ENCODE data around the gene CCDC80. TPM values are rescaled to one million over a fixed set of nuclear protein-coding genes. Genes with fewer than 3 reads are reported as not detected.
A peak's percentile ranks its signal among the peaks of the same experiment; 100 is the strongest.
"Not testable (repeated sequence)": the region's sequence is repeated elsewhere in the genome, so short reads cannot be mapped to it uniquely, and the experiment has no call there.

Gene CCDC80
- total RNA-seq, 5 donors from 2014 or later (not counting 1 experiment from before 2014, with no cell fraction given): 0.55 to 0.66 (median 0.56) TPM; not detected in 2

DNA sequence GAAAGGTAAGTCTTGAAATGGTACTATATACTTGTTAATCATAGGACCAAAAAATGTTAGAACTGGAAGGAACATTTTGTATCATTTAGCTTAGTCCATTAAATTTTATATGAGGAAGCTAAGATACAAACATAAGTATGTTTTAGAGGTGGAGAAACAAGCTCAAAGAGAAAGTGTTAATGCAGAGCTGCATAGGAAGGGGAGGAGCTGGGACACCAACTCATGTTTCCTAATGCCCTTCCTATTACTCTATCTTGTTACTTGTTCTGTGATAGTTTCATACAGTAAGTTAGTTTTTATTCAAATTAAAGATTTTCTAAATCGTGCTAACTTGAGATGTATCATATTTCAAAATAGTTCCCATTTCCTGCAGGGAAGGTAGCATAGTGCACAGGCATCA, 71.7 kb downstream of the CCDC80 start:
- H3K27me3 Mint-ChIP-seq: no peaks in the 10 kb centered on the region
- H3K4me3 Mint-ChIP-seq: no peak overlapping the region
- H3K36me3 Mint-ChIP-seq: peaks cover 58% of the 10 kb centered on the region
- WGBS (ENCODE audit: insufficient coverage): no CpG with 5 or more reads among the region's 1 CpG
- H3K27ac Mint-ChIP-seq: no peak overlapping the region
- Histone ChIP-seq H3K4me1 (ENCODE audit: control insufficient read depth in 1 of 2, extremely low read depth in 1 of 2, insufficient read depth in 2 of 2, low read length in 2 of 2) (no peaks in the 10 kb centered on the region), H3K27me3 (replicated peaks in 1 of 2; ENCODE audit: control insufficient read depth in 2 of 2, extremely low read depth in 1 of 2, insufficient read depth in 2 of 2, low read length in 1 of 2) (no peaks in the 10 kb centered on the region), H3K36me3 (ENCODE audit: control insufficient read depth in 2 of 2, extremely low read depth in 1 of 2, insufficient read depth in 1 of 2, low read length in 1 of 2) (peaks cover 3 to 52% of the 10 kb centered on the region in 2 donors), H3K27ac (ENCODE audit: low read length) (no peak overlapping the region), H3K9me3 (no peaks in the 10 kb centered on the region), H3K4me3 (ENCODE audit: control insufficient read depth in 1 of 2, extremely low read depth in 1 of 2, low read length in 1 of 2) (no peak overlapping the region)
- no peaks in the 10 kb centered on the region for H3K9me3 Mint-ChIP-seq
- CTCF ChIA-PET: interaction anchor here (0.7 to 1.8 kb wide), 5 partner anchors 9 to 76 kb away, joined by 3 to 5 read pairs (median 4); no protein-coding TSS in a partner anchor
- ATAC-seq (replicated peaks in 1 of 4) (no peak), DNase-seq (no peak)
- H3K4me1 Mint-ChIP-seq: peaks cover 23 to 26% (median 26%) of the 10 kb centered on the region in 3 donors
- POLR2A ChIA-PET: interaction anchor here (0.6 to 1.3 kb wide), 2 partner anchors 9 to 15 kb away, joined by 3 to 6 read pairs; no protein-coding TSS in a partner anchor

- DNase-seq (no peak), ATAC-seq (replicated peaks in 1 of 4) (no peak)
- Histone ChIP-seq H3K4me3 (ENCODE audit: control insufficient read depth in 1 of 2, extremely low read depth in 1 of 2, low read length in 1 of 2) (no peak overlapping the region), H3K27me3 (replicated peaks in 1 of 2; ENCODE audit: control insufficient read depth in 2 of 2, extremely low read depth in 1 of 2, insufficient read depth in 2 of 2, low read length in 1 of 2) (no peaks in the 10 kb centered on the region), H3K27ac (ENCODE audit: low read length) (no peak overlapping the region), H3K4me1 (ENCODE audit: control insufficient read depth in 1 of 2, extremely low read depth in 1 of 2, insufficient read depth in 2 of 2, low read length in 2 of 2) (no peaks in the 10 kb centered on the region), H3K36me3 (ENCODE audit: control insufficient read depth in 2 of 2, extremely low read depth in 1 of 2, insufficient read depth in 1 of 2, low read length in 1 of 2) (peaks cover 3 to 47% of the 10 kb centered on the region in 2 donors), H3K9me3 (no peaks in the 10 kb centered on the region)
- CTCF ChIA-PET: interaction anchor here (0.7 to 1.8 kb wide), 5 partner anchors 10 to 76 kb away, joined by 3 to 5 read pairs (median 4); no protein-coding TSS in a partner anchor
- WGBS (ENCODE audit: insufficient coverage): 83% methylated on average over 1 of the region's 2 CpGs
- Mint-ChIP-seq H3K4me3 (no peak overlapping the region), H3K36me3 (peaks cover 62% of the 10 kb centered on the region), H3K9me3 (no peaks in the 10 kb centered on the region), H3K27ac (no peak overlapping the region), H3K4me1 (peaks cover 28 to 32% (median 32%) of the 10 kb centered on the region in 3 donors), H3K27me3 (no peaks in the 10 kb centered on the region)
- POLR2A ChIA-PET: interaction anchor here (0.6 to 1.3 kb wide), 2 partner anchors 8 to 15 kb away, joined by 3 to 6 read pairs; no protein-coding TSS in a partner anchor
These were observed 72.3 kb downstream of the CCDC80 start for GRCh38 chr3:112568642-112569041.

DNA sequence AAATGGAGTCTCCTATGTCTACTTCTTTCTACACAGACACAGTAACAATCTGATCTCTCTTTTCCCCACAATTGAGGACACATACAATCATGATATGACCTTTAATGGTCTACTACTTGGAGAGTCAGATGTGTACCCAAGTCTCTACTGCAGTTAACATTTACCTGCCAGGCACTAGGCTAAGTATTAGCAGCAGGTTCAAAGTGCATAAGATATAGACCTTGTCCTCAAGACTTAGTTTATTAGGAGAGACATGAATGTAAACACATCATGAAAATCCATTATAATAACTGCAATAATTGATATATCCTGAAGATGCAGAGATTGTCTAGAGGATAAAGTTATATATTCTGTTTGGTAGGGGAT, 76.0 kb downstream of the CCDC80 start:
- H3K27me3 ChIP-seq (replicated peaks in 1 of 2; ENCODE audit: control insufficient read depth in 2 of 2, extremely low read depth in 1 of 2, insufficient read depth in 2 of 2, low read length in 1 of 2): no peaks in the 10 kb centered on the region
- no peaks in the 10 kb centered on the region for H3K9me3 ChIP-seq
- H3K27ac ChIP-seq (ENCODE audit: low read length): no peak overlapping the region
- Mint-ChIP-seq H3K36me3 (peaks cover 38% of the 10 kb centered on the region), H3K9me3 (no peaks in the 10 kb centered on the region), H3K27ac (no peak overlapping the region), H3K27me3 (no peaks in the 10 kb centered on the region), H3K4me1 (peaks cover 47 to 52% (median 49%) of the 10 kb centered on the region in 3 donors), H3K4me3 (no peak overlapping the region)
- CTCF ChIA-PET: no interaction called here
- H3K36me3 ChIP-seq (ENCODE audit: control insufficient read depth in 2 of 2, extremely low read depth in 1 of 2, insufficient read depth in 1 of 2, low read length in 1 of 2): peaks cover 0 to 21% of the 10 kb centered on the region in 2 donors
- H3K4me1 ChIP-seq (ENCODE audit: control insufficient read depth in 1 of 2, extremely low read depth in 1 of 2, insufficient read depth in 2 of 2, low read length in 2 of 2): peaks cover 7 to 15% of the 10 kb centered on the region in 2 experiments
- ATAC-seq (replicated peaks in 1 of 4) (no peak), DNase-seq (no peak)
- no peak overlapping the region for H3K4me3 ChIP-seq (ENCODE audit: control insufficient read depth in 1 of 2, extremely low read depth in 1 of 2, low read length in 1 of 2)
- POLR2A ChIA-PET: no interaction called here

DNA sequence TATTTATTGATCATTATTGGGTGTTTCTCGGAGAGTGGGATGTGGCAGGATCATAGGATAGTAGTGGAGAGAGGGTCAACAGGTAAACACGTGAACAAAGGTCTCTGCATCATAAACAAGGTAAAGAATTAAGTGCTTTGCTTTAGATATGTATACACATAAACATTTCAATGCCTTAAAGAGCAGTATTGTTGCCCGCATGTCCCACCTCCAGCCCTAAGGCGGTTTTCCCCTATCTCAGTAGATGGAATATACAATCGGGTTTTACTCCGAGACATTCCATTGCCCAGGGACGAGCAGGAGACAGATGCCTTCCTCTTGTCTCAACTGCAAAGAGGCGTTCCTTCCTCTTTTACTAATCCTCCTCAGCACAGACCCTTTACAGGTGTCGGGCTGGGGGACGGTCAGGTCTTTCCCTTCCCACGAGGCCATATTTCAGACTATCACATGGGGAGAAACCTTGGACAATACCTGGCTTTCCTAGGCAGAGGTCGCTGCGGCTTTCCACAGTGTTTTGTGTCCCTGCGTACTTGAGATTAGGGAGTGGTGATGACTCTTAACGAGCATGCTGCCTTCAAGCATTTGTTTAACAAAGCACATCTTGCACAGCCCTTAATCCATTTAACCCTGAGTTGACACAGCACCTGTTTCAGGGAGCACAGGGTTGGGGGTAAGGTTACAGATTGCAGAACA, 76.5 kb downstream of the CCDC80 start:
- DNase-seq; H3K27ac Mint-ChIP-seq; H3K27me3 ChIP-seq (replicated peaks in 1 of 2; ENCODE audit: control insufficient read depth in 2 of 2, extremely low read depth in 1 of 2, insufficient read depth in 2 of 2, low read length in 1 of 2); H3K27me3 Mint-ChIP-seq; H3K4me3 ChIP-seq (ENCODE audit: control insufficient read depth in 1 of 2, extremely low read depth in 1 of 2, low read length in 1 of 2); H3K4me3 Mint-ChIP-seq; ATAC-seq (replicated peaks in 1 of 4); H3K9me3 ChIP-seq; H3K9me3 Mint-ChIP-seq; POLR2A ChIA-PET; H3K27ac ChIP-seq (ENCODE audit: low read length); CTCF ChIA-PET: not testable (repeated sequence)
- Mint-ChIP-seq H3K36me3 (peaks cover 34% of the 10 kb centered on the region), H3K4me1 (peaks cover 51 to 57% (median 52%) of the 10 kb centered on the region in 3 donors)
- H3K4me1 ChIP-seq (ENCODE audit: control insufficient read depth in 1 of 2, extremely low read depth in 1 of 2, insufficient read depth in 2 of 2, low read length in 2 of 2): peaks cover 10 to 20% of the 10 kb centered on the region in 2 experiments
- no CpG with 5 or more reads among the region's 15 CpGs for WGBS (ENCODE audit: insufficient coverage)
- H3K36me3 ChIP-seq (ENCODE audit: control insufficient read depth in 2 of 2, extremely low read depth in 1 of 2, insufficient read depth in 1 of 2, low read length in 1 of 2): peaks cover 0 to 16% of the 10 kb centered on the region in 2 donors

- Histone ChIP-seq H3K4me1 (ENCODE audit: control insufficient read depth in 1 of 2, extremely low read depth in 1 of 2, insufficient read depth in 2 of 2, low read length in 2 of 2) (peaks cover 18 to 22% of the 10 kb centered on the region in 2 experiments), H3K27me3 (replicated peaks in 1 of 2; ENCODE audit: control insufficient read depth in 2 of 2, extremely low read depth in 1 of 2, insufficient read depth in 2 of 2, low read length in 1 of 2) (no peaks in the 10 kb centered on the region), H3K4me3 (ENCODE audit: control insufficient read depth in 1 of 2, extremely low read depth in 1 of 2, low read length in 1 of 2) (peak within 1 kb of the TSS; percentile 60 to 84), H3K9me3 (no peaks in the 10 kb centered on the region), H3K27ac (ENCODE audit: low read length) (peak within 1 kb of the TSS; percentile 94), H3K36me3 (ENCODE audit: control insufficient read depth in 2 of 2, extremely low read depth in 1 of 2, insufficient read depth in 1 of 2, low read length in 1 of 2) (peaks cover 0 to 14% of the 10 kb centered on the region in 2 donors)
- DNase-seq (peak; percentile 95 to 100 (median 98)), ATAC-seq (replicated peaks in 1 of 4) (peak; percentile 83 to 87 (median 84))
- Mint-ChIP-seq H3K4me3 (peak within 1 kb of the TSS; percentile 83 to 98 (median 96)), H3K4me1 (peaks cover 55 to 69% (median 55%) of the 10 kb centered on the region in 3 donors), H3K27me3 (no peaks in the 10 kb centered on the region), H3K36me3 (peaks cover 26% of the 10 kb centered on the region), H3K9me3 (no peaks in the 10 kb centered on the region), H3K27ac (peak within 1 kb of the TSS; percentile 99)
- CTCF ChIA-PET: interaction anchor here (0.5 to 1.3 kb wide), 10 partner anchors 18 to 1183 kb away, joined by 3 to 5 read pairs (median 3); no protein-coding TSS in a partner anchor
- 0% methylated on average over 34 of the region's 58 CpGs for WGBS (ENCODE audit: insufficient coverage)
- POLR2A ChIA-PET: interaction anchor here in 1 of 2 donors (0.6 to 1.1 kb wide), 2 partner anchors 10 to 1380 kb away, joined by 4 to 11 read pairs; no protein-coding TSS in a partner anchor
These were observed 79.0 kb downstream of the CCDC80 start, which contains the start of the genes ATG3 and SLC35A5 for GRCh38 chr3:112561734-112562529. Gene ATG3 (minus strand): TSS chr3:112561962. CDS start chr3:112561528, 434 bp downstream. Gene SLC35A5 (plus strand): TSS chr3:112562045. CDS start chr3:112563404, 1,359 bp downstream.

GRCh38 chr3:112561484-112561733, 79.5 kb downstream of the CCDC80 start:
- CTCF ChIA-PET: interaction anchor here (0.9 to 1.2 kb wide), 4 partner anchors 40 to 1184 kb away, joined by 3 read pairs; no protein-coding TSS in a partner anchor
- H3K27ac Mint-ChIP-seq: peak overlapping the region; percentile 87 to 90

More at GRCh38 chr3:112561484-112561733, 79.5 kb downstream of the CCDC80 start:
- peak; percentile 53 to 66 (median 64) for ATAC-seq (replicated peaks in 1 of 4)
- Mint-ChIP-seq H3K4me3 (peak overlapping the region; percentile 83 to 98 (median 96)), H3K36me3 (peaks cover 22% of the 10 kb centered on the region), H3K4me1 (peaks cover 53 to 64% (median 54%) of the 10 kb centered on the region in 3 donors), H3K9me3 (no peaks in the 10 kb centered on the region), H3K27me3 (no peaks in the 10 kb centered on the region)
- no peaks in the 10 kb centered on the region for H3K27me3 ChIP-seq (replicated peaks in 1 of 2; ENCODE audit: control insufficient read depth in 2 of 2, extremely low read depth in 1 of 2, insufficient read depth in 2 of 2, low read length in 1 of 2)
- H3K4me3 ChIP-seq (ENCODE audit: control insufficient read depth in 1 of 2, extremely low read depth in 1 of 2, low read length in 1 of 2): peak overlapping the region; percentile 60 to 84
- no peaks in the 10 kb centered on the region for H3K9me3 ChIP-seq
- POLR2A ChIA-PET: interaction anchor here (0.7 to 1.1 kb wide), 2 partner anchors 10 to 713 kb away, joined by 5 to 11 read pairs; no protein-coding TSS in a partner anchor
- DNase-seq: peak in 10 of 35 experiments; percentile 70 to 79 (median 76)
- H3K4me1 ChIP-seq (ENCODE audit: control insufficient read depth in 1 of 2, extremely low read depth in 1 of 2, insufficient read depth in 2 of 2, low read length in 2 of 2): peaks cover 19 to 22% of the 10 kb centered on the region in 2 experiments
- 0% methylated on average over 29 of the region's 29 CpGs for WGBS (ENCODE audit: insufficient coverage)
- H3K27ac ChIP-seq (ENCODE audit: low read length): peak overlapping the region; percentile 94
- peaks cover 0 to 11% of the 10 kb centered on the region in 2 donors for H3K36me3 ChIP-seq (ENCODE audit: control insufficient read depth in 2 of 2, extremely low read depth in 1 of 2, insufficient read depth in 1 of 2, low read length in 1 of 2)

All from T-cell (primary cell).